ENCODE measurements around the gene SCIN. TPM values are rescaled to one million over a fixed set of nuclear protein-coding genes. Genes with fewer than 3 reads are reported as not detected.

The SCIN gene
- total RNA-seq, 1 experiment from 2014 or later = 0.22 TPM

- Histone ChIP-seq H3K27me3 (ENCODE audit: insufficient read depth, low read length) (no peaks in the 10 kb centered on the region), H3K36me3 (ENCODE audit: control insufficient read depth in 1 of 2, insufficient read depth in 2 of 2, low read length in 2 of 2) (no peaks in the 10 kb centered on the region), H3K9ac (ENCODE audit: low read length) (no peak overlapping the region), H3K4me3 (replicated peaks in 1 of 2; ENCODE audit: low read depth in 1 of 2, low read length in 2 of 2) (no peak overlapping the region), H3K27ac (ENCODE audit: low read depth, low read length) (no peak overlapping the region), H3K9me3 (ENCODE audit: control insufficient read depth in 1 of 2, insufficient read depth in 1 of 2, low read depth in 1 of 2, low read length in 2 of 2) (no peaks in the 10 kb centered on the region), H4K20me1 (ENCODE audit: insufficient read depth) (no peaks in the 10 kb centered on the region), H3K4me1 (ENCODE audit: control insufficient read depth in 1 of 2, insufficient read depth in 2 of 2, low read length in 2 of 2) (peaks cover 0 to 5% of the 10 kb centered on the region in 2 experiments; a peak in 2 of 4 replicates), H3K9me2 (ENCODE audit: insufficient read depth) (no peaks in the 10 kb centered on the region), H2AFZ (ENCODE audit: low read depth, low read length, poor library complexity, severe bottlenecking) (peak overlapping the region; percentile 45), H3K79me2 (ENCODE audit: insufficient read depth, low read length) (no peaks in the 10 kb centered on the region), H3K4me2 (ENCODE audit: low read length) (no peak overlapping the region)
- POLR2A ChIA-PET = no interaction called here
- TF ChIP-seq, protein P1, sequence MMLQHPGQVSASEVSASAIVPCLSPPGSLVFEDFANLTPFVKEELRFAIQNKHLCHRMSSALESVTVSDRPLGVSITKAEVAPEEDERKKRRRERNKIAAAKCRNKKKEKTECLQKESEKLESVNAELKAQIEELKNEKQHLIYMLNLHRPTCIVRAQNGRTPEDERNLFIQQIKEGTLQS (IDR thresholded peaks at IDR 0.05) = no peak
- TF ChIP-seq POLR2AphosphoS5 (IDR thresholded peaks at IDR 0.05; ENCODE audit: low read depth, low read length) (no peak), EGR1 (IDR thresholded peaks at IDR 0.05; ENCODE audit: low read depth) (no peak), CTCF (IDR thresholded peaks at IDR 0.05 in 2 of 3, conservative IDR thresholded peaks at IDR 0.05 in 1 of 3; ENCODE audit: borderline replicate concordance in 1 of 3, insufficient read depth in 1 of 3, low read depth in 2 of 3, low read length in 2 of 3) (no peak), SP1 (IDR thresholded peaks at IDR 0.05; ENCODE audit: low read depth) (no peak), POLR2A (IDR thresholded peaks at IDR 0.05; ENCODE audit: borderline replicate concordance, extremely low read depth, insufficient read depth, insufficient read length) (no peak), RAD21 (IDR thresholded peaks at IDR 0.05; ENCODE audit: low read depth) (no peak), EZH2 (IDR thresholded peaks at IDR 0.05) (no peak)
- TF ChIP-seq, protein P2, sequence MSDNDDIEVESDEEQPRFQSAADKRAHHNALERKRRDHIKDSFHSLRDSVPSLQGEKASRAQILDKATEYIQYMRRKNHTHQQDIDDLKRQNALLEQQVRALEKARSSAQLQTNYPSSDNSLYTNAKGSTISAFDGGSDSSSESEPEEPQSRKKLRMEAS (IDR thresholded peaks at IDR 0.05) = no peak
- DNase-seq (ENCODE audit: low read depth, low spot score) = no peak
- RAD21 ChIA-PET (ENCODE audit: low non-redundant PET in 1 of 2, low total read pairs in 2 of 2, uncharacterized antibody in 2 of 2, unreplicated experiment in 2 of 2) = no interaction called here
- CTCF ChIA-PET = no interaction called here
- intact Hi-C loops (cut with micrococcal nuclease) = no loop called here
- ATAC-seq = no peak
- no TSS peak for BruUV-seq (replicated peaks)
These were observed 13.2 kb upstream of the SCIN start for GRCh38 chr7:12557282-12557681.

Measured in HCT116 (cell line).